T47D (cell line): Measurements from ENCODE around the gene IRS2.
"Not testable (repeated sequence)": the region's sequence is repeated elsewhere in the genome, so short reads cannot be mapped to it uniquely, and the experiment has no call there.

Experiments used
- DNase-seq, 2 experiments: peaks; one replicate each; pipeline versions ENCODE4 v3.0.0 to v3.0.0-alpha.2; 2011 to 2012; ENCODE audit warnings: low read depth in 1 of 2, low spot score in 1 of 2
- JUND ChIP-seq: IDR thresholded peaks from 2 replicates; pipeline ENCODE4 v1.6.1; 2012; ENCODE audit warnings: low read depth
- in situ Hi-C: cut with HindIII; loops from 2 replicates; pipeline ENCODE4 v1.10.0; 2016; ENCODE audit warnings: low sequenced_read_pairs, low pct_unique_long_range_greater_than_20kb

IRS2 gene

DNA sequence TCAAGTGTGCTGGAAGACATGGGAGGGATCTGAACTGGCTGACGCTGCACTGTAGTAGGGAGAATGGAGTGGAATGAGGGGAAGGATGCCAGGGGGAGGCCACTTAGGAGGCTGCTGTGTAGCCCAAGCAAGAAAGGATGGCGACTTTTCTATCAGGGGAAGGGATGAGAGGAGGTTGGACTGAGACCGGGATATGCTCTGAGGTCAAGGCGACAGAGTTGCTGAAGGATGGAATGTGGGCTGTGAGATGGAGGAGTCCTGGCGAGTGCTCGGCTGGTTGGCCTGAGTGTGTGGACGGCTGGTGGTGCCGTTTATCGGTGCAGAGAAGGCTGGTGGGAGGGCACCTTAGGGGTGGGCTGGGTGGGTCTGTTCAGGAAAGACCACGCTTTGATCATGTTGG lies 45.7 kb downstream of the IRS2 start:
- in situ Hi-C loops = no loop called here
- TF ChIP-seq JUND = no peak
- no peak for DNase-seq

DNA sequence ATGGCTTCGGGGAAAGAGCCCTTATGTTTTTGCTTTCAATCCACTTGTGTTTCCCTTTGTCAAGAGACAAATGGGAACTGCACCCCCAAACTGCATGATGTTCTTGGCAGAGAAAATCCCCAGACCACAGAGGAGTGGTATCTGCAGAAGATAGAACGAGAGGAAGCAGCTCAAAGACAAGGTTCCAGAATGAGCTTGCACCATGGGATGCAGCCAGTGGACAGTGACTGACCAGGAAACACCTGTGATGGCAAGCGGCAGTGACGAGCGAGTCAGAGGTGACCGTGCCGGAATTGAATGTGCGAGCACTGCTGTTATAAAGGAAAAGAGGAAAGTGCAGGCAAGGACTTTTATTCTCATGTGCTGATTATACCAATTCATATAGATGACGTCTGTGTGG lies 46.3 kb downstream of the IRS2 start:
- in situ Hi-C loops = no loop called here

DNA sequence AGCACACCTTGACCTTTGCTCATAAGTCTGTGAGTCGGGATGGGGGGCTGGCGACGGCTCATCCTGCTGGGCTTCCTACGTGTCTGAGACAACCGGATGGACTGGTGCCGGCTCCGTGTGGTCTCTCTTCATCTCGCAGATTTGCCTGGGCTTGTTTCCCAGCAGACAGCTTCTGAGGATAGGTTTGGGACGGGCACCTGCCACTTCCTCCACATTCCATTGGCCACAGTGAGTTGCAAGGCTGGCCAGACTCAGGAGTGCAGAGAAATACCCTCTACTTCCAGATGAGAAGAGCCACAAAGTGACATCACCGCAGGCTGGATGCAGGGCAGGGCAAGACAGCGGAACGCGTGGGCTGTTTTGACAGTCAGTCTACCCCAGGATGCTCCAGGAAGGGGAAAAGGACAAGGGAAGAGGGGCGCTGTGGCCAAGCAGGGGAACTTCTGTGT lies 48.1 kb downstream of the IRS2 start:
- in situ Hi-C loops = no loop called here

More for the DNA sequence above, 46.3 kb downstream of the IRS2 start:
- DNase-seq = no peak
- no peak for TF ChIP-seq JUND

DNA sequence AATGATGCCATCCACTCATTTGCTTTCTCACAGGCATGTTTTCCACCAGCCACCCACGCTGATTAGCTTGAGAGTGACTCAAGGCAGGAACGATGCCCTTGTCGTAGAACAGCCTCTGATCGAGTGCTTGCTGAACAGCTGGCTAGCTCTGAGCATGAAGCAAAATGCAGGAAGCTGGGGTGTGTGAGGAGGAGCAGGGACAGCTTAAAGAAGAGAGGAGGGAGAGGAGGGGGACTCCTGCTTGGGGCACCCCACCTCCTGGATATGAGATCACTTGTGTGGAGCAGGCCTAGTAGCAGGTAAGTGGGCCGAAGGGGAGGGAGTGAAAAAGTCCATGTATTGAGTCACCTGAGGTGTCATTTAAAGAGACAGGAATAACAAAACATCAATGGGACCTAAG lies 48.8 kb downstream of the IRS2 start:
- in situ Hi-C loops = no loop called here
- TF ChIP-seq JUND = no peak
- DNase-seq = no peak

More for the DNA sequence above, 48.1 kb downstream of the IRS2 start:
- no peak for TF ChIP-seq JUND
- DNase-seq = no peak

DNA sequence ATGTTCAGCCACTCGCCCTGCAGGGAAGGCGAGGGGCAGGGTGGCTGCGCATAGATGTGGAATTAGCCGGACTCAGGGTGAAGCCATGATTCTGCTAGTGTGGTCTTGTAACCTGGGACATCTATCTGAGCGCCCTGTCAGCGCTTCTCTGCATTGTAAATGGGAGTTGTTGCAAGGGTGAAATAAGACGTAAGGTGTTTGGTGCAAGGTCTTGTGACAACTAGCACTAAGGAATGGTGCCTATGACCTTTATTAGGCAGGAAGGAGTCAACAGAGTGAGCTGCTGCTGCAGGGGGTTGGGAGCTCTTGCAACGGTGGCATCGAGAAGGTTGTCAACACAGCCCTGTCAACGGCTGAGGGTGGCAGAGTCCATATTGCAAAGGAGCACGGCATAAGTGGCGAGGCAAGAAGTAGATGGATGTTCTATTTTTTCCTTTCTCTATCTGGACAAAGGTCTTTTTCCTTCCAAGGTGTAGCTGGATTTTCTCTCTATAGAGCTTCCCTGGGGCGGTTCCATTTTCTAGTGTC lies 49.3 kb downstream of the IRS2 start:
- in situ Hi-C loops = no loop called here
- no peak for DNase-seq
- TF ChIP-seq JUND = no peak

DNA sequence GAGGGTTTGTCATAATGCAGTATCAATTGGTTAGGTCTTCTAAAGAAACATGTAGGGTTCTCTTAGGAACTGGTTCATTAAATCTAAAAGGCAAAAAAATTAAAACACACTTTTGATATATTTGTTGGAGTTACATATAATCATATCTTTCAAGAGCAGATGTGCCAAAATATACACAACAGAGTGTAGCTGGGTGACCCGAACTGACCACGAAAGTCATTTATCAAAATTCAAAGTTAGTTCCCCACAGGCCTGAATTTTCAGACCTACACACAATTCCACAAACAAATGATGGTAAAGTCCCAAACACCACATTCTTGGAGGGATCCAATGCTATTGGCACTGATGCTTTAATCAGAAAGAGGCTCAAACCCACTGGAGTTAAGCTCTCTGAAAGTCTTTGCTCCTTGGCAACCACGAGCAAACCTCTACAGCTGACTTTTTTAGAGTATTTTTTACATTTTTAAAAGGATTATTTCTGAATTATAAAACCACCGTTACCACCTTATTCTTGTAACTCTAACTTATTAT lies 50.9 kb downstream of the IRS2 start:
- no peak for TF ChIP-seq JUND
- no peak for DNase-seq
- in situ Hi-C loops = no loop called here

DNA sequence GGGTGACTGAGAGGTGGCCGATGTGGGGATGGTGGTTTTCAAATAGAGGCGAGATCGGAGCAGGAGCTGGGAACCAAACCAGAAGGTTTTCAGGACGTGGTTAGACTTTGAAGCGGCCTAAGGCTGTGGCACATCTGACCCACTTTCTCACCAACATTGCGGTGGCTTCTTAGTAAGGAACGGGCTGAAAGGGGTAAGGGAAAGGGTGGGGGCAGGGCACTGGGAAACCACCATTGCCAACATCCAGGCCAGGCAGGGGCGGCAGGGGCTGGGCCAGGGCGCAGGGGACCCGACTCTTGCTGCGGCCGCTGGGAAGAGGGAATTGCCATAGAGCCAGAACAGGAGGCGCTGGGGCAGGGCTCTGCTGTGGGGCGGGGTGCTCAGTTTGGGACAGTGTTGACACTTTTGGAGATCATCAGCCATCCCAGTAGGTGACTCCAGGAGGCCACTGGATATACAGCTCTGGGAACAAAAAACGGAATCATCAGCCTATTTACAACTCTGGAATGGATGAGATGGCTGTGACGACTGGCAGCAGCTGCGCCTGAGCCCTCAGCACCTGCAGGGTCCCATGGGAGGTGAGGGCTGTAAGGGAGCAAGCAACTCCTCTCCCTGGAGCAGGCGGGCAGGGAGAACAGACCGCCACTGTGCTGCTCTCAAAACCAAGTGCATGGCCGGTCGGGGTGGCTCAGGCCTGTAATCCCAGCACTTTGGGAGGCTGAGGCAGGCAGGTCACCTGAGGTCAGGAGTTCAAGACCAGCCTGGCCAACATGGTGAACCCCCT lies 52.2 kb downstream of the IRS2 start:
- in situ Hi-C loops = no loop called here
- DNase-seq = no peak

DNA sequence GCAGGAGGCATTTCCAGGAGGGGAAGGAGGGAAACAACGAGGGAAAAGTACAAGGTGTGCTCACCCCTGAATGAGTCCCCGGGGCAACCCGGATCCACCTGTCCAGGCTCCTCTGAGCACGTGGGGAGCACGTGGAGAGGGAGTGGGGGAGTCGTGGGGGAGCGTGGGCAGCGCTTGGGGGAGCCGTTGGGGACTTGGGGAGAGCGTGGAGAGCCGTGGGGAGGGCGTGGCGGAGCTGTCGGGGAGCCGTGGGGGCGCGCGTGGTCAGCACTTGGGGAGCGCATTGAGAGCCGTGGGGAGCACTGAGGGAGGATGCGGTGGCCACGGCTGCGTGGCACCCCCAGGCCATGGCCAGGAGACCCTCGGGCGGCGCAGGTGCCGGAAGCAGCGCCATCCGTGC lies 52.8 kb downstream of the IRS2 start:
- in situ Hi-C loops = no loop called here
- no peak for DNase-seq
- TF ChIP-seq JUND = no peak

More for the DNA sequence above, 52.2 kb downstream of the IRS2 start:
- TF ChIP-seq JUND = no peak

DNA sequence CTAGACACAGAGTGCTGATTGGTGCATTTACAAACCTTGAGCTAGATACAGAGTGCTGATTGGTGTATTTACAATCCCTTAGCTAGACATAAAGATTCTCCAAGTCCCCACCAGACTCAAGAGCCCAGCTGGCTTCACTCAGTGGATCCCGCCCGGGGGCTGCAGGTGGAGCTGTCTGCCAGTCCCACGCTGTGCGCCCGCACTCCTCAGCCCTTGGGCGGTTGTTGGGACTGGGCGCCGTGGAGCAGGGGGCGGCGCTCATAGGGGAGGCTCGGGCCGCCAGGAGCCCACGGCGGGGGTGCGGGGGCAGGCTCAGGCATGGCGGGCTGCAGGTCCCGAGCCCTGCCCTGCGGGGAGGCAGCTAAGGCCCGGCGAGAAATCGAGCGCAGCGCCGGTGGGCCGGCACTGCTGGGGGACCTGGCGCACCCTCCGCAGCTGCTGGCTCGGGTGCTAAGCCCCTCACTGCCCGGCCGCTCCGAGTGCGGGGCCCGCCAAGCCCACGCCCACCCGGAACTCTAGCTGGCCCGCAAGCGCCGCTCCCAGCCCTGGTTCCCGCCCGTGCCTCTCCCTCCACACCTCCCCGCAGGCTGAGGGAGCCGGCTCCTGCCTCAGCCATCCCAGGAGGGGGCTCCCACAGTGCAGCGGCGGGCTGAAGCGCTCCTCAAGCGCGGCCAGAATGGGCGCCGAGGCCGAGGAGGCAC lies 53.8 kb downstream of the IRS2 start:
- in situ Hi-C loops, DNase-seq: not testable (repeated sequence)

DNA sequence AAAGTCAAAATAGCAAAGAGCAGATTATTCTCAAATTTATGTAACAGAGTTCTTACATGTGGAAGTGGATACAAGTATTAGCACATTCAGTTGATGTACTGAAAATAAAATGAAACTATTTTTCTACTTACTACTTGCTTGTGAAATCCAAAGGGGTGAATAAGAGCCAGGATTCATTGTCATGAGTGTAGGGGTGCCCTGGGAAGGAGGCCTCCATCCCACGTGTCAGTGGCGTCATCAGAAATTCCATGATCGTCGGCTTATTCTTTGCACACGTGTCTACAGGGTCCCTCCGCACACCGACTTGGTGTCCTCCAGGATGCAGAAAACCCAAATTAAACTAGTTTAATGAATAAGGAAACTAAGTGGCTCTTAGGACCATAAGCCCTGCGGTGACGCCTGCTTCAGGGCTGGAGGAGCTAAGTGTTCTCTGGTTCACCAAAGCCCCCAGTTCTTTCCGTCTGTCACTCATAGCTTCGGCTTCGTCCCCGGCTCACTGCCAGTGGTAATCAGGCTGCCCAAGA lies 55.5 kb downstream of the IRS2 start:
- TF ChIP-seq JUND = no peak
- DNase-seq = no peak
- in situ Hi-C loops = no loop called here

DNA sequence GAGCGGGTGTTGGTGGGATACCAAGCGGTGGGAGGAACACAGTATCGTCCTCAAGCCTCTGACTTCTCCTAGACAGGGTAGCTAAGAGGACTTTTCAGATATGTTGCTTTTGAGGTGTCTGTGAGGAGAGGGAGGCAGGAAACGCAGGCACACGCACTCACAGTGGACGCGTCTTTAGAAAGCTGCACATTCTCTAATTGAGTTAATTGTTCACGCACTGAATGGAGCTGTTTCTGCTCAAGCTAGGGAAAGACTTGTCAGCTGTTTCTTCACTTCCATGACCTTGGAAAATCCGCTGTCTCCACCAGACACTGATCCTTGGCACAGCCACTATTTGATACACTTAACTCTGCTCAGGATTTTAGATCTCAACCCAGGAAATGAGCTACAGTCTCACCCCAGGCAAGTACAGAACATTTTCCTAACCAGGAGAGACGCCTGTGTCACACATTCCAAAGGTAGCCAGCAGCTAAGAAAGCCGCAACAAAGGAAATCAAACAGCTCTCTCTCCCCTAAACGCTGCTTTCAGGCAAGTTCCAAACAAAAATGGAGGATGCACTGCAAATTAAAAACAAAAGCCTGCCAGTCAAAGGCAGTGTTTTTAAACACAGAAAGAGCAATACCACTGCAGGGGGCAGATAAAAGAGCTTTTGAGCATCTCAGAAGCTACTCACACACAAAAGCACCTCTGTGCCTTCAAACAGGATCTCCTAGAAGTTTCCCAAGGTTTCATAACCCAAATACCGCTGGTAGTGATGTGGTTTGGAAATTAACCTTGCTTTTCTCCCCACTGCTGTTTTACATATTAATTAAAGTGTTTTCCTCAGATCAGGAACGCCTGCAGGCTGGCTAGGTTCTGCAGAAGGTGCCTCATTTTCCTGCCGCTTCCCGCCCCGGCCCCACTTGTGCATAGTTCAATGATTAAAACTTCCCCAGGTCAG lies 57.3 kb downstream of the IRS2 start:
- no peak for TF ChIP-seq JUND
- in situ Hi-C loops = no loop called here
- DNase-seq = no peak

DNA sequence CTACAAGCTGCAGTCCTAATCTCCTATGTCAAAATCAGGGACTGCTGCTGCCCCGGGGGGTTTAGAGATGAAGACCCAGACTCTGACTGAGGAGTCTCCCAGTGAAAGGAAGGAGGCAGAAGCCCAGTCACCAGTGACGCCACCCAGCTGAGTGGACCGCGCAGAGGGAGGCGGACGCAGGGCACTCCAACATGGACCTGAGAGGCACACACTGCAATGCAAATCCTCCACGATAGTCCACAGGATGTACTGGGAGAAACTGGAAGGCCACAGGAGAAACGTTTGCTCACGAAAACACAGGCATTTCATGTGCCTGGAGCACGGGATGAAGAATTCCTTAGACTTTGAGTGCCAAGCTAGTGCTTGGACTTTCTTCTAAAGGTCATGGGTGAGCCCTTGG lies 58.3 kb downstream of the IRS2 start:
- no peak for DNase-seq
- in situ Hi-C loops = no loop called here
- TF ChIP-seq JUND = no peak
